ENCODE data around the gene MALT1. TPM values are rescaled to one million over a fixed set of nuclear protein-coding genes. Genes with fewer than 3 reads are reported as not detected.

The MALT1 gene
- total and polyA plus RNA-seq, 2 donors = 8.1 to 48.5 TPM

GRCh38 chr18:58661423-58661822 is 9.8 kb upstream of the MALT1 start:
- DNase-seq (ENCODE audit: extremely low spot score) = no peak
- Histone ChIP-seq H3K4me3 (ENCODE audit: low read depth, low read length) (no peak overlapping the region), H3K4me1 (ENCODE audit: insufficient read depth) (no peaks in the 10 kb centered on the region), H3K36me3 (ENCODE audit: insufficient read depth) (no peaks in the 10 kb centered on the region), H3K27ac (ENCODE audit: low read depth) (no peak overlapping the region)
- WGBS = 88% methylated on average over 3 of the region's 3 CpGs

- Histone ChIP-seq H3K36me3 (ENCODE audit: insufficient read depth) (no peaks in the 10 kb centered on the region), H3K27ac (ENCODE audit: low read depth) (no peak overlapping the region), H3K4me3 (ENCODE audit: low read depth, low read length) (no peak overlapping the region), H3K4me1 (ENCODE audit: insufficient read depth) (no peaks in the 10 kb centered on the region)
- no peak for DNase-seq (ENCODE audit: extremely low spot score)
- WGBS = 87% methylated on average over 4 of the region's 4 CpGs
These were observed 9.1 kb upstream of the MALT1 start for GRCh38 chr18:58662118-58662517.

GRCh38 chr18:58666176-58666575 is 5.1 kb upstream of the MALT1 start:
- WGBS = 61% methylated on average over 2 of the region's 3 CpGs
- DNase-seq (ENCODE audit: extremely low spot score) = no peak
- no peaks in the 10 kb centered on the region for H3K36me3 ChIP-seq (ENCODE audit: insufficient read depth)
- no peaks in the 10 kb centered on the region for H3K4me1 ChIP-seq (ENCODE audit: insufficient read depth)
- H3K4me3 ChIP-seq (ENCODE audit: low read depth, low read length) = no peak overlapping the region
- no peak overlapping the region for H3K27ac ChIP-seq (ENCODE audit: low read depth)

GRCh38 chr18:58668211-58668610 is 3.1 kb upstream of the MALT1 start:
- H3K27ac ChIP-seq (ENCODE audit: low read depth) = no peak overlapping the region
- no peaks in the 10 kb centered on the region for H3K4me1 ChIP-seq (ENCODE audit: insufficient read depth)
- no peak overlapping the region for H3K4me3 ChIP-seq (ENCODE audit: low read depth, low read length)
- no peaks in the 10 kb centered on the region for H3K36me3 ChIP-seq (ENCODE audit: insufficient read depth)
- 88% methylated on average over 2 of the region's 2 CpGs for WGBS
- DNase-seq (ENCODE audit: extremely low spot score) = no peak

GRCh38 chr18:58668897-58669296 is 2.4 kb upstream of the MALT1 start:
- Histone ChIP-seq H3K36me3 (ENCODE audit: insufficient read depth) (no peaks in the 10 kb centered on the region), H3K4me3 (ENCODE audit: low read depth, low read length) (no peak overlapping the region), H3K27ac (ENCODE audit: low read depth) (no peak overlapping the region), H3K4me1 (ENCODE audit: insufficient read depth) (no peaks in the 10 kb centered on the region)
- no peak for DNase-seq (ENCODE audit: extremely low spot score)
- WGBS = 64% methylated on average over 3 of the region's 3 CpGs

GRCh38 chr18:58669731-58670378 is 1.4 kb upstream of the MALT1 start:
- WGBS = 79% methylated on average over 11 of the region's 11 CpGs
- Histone ChIP-seq H3K4me3 (ENCODE audit: low read depth, low read length) (no peak overlapping the region), H3K36me3 (ENCODE audit: insufficient read depth) (no peaks in the 10 kb centered on the region), H3K4me1 (ENCODE audit: insufficient read depth) (peaks cover 3% of the 10 kb centered on the region), H3K27ac (ENCODE audit: low read depth) (no peak overlapping the region)
- DNase-seq (ENCODE audit: extremely low spot score) = no peak

GRCh38 chr18:58670404-58671110 is 708 bp upstream of the MALT1 start:
- 19% methylated on average over 27 of the region's 27 CpGs for WGBS

GRCh38 chr18:58671632-58672564 is 633 bp downstream of the MALT1 start:
- peak overlapping the region; percentile 94 for H3K4me3 ChIP-seq (ENCODE audit: low read depth, low read length)
- H3K27ac ChIP-seq (ENCODE audit: low read depth) = peak overlapping the region; percentile 98
- WGBS = 2% methylated on average over 64 of the region's 64 CpGs
- DNase-seq (ENCODE audit: extremely low spot score) = no peak
- H3K36me3 ChIP-seq (ENCODE audit: insufficient read depth) = no peaks in the 10 kb centered on the region
- H3K4me1 ChIP-seq (ENCODE audit: insufficient read depth) = peaks cover 3% of the 10 kb centered on the region

More at GRCh38 chr18:58670404-58671110, 708 bp upstream of the MALT1 start:
- peaks cover 3% of the 10 kb centered on the region for H3K4me1 ChIP-seq (ENCODE audit: insufficient read depth)
- H3K36me3 ChIP-seq (ENCODE audit: insufficient read depth) = no peaks in the 10 kb centered on the region
- no peak for DNase-seq (ENCODE audit: extremely low spot score)
- peak overlapping the region; percentile 94 for H3K4me3 ChIP-seq (ENCODE audit: low read depth, low read length)
- peak overlapping the region; percentile 59 for H3K27ac ChIP-seq (ENCODE audit: low read depth)

- WGBS = 84% methylated on average over 5 of the region's 5 CpGs
These were observed 2.9 kb downstream of the MALT1 start for GRCh38 chr18:58674159-58674558.

GRCh38 chr18:58674863-58675472 is 3.7 kb downstream of the MALT1 start:
- Histone ChIP-seq H3K4me1 (ENCODE audit: insufficient read depth) (peaks cover 3% of the 10 kb centered on the region), H3K36me3 (ENCODE audit: insufficient read depth) (no peaks in the 10 kb centered on the region), H3K27ac (ENCODE audit: low read depth) (no peak overlapping the region), H3K4me3 (ENCODE audit: low read depth, low read length) (no peak overlapping the region)
- DNase-seq (ENCODE audit: extremely low spot score) = no peak
- 67% methylated on average over 3 of the region's 3 CpGs for WGBS

More at GRCh38 chr18:58674159-58674558, 2.9 kb downstream of the MALT1 start:
- Histone ChIP-seq H3K27ac (ENCODE audit: low read depth) (no peak overlapping the region), H3K4me3 (ENCODE audit: low read depth, low read length) (no peak overlapping the region), H3K36me3 (ENCODE audit: insufficient read depth) (no peaks in the 10 kb centered on the region), H3K4me1 (ENCODE audit: insufficient read depth) (peaks cover 3% of the 10 kb centered on the region)
- no peak for DNase-seq (ENCODE audit: extremely low spot score)

- WGBS = 100% methylated on average over 1 of the region's 1 CpG
- Histone ChIP-seq H3K27ac (ENCODE audit: low read depth) (no peak overlapping the region), H3K4me3 (ENCODE audit: low read depth, low read length) (no peak overlapping the region), H3K4me1 (ENCODE audit: insufficient read depth) (peaks cover 3% of the 10 kb centered on the region), H3K36me3 (ENCODE audit: insufficient read depth) (no peaks in the 10 kb centered on the region)
- no peak for DNase-seq (ENCODE audit: extremely low spot score)
These were observed 5.0 kb downstream of the MALT1 start for GRCh38 chr18:58676270-58676669.

- H3K4me1 ChIP-seq (ENCODE audit: insufficient read depth) = no peaks in the 10 kb centered on the region
- WGBS = 64% methylated on average over 5 of the region's 5 CpGs
- H3K4me3 ChIP-seq (ENCODE audit: low read depth, low read length) = no peak overlapping the region
- no peaks in the 10 kb centered on the region for H3K36me3 ChIP-seq (ENCODE audit: insufficient read depth)
- no peak overlapping the region for H3K27ac ChIP-seq (ENCODE audit: low read depth)
- peak; percentile 56 for DNase-seq (ENCODE audit: extremely low spot score)
These were observed 11.3 kb downstream of the MALT1 start for GRCh38 chr18:58682429-58683069.

GRCh38 chr18:58687871-58688308 is 16.6 kb downstream of the MALT1 start:
- 71% methylated on average over 6 of the region's 6 CpGs for WGBS

More at GRCh38 chr18:58687871-58688308, 16.6 kb downstream of the MALT1 start:
- H3K27ac ChIP-seq (ENCODE audit: low read depth) = no peak overlapping the region
- no peak for DNase-seq (ENCODE audit: extremely low spot score)
- H3K36me3 ChIP-seq (ENCODE audit: insufficient read depth) = no peaks in the 10 kb centered on the region
- H3K4me3 ChIP-seq (ENCODE audit: low read depth, low read length) = no peak overlapping the region
- no peaks in the 10 kb centered on the region for H3K4me1 ChIP-seq (ENCODE audit: insufficient read depth)
